DMS53 treated with DMSO at 0.1 percent for 48 hours (cell line): Measurements from ENCODE around the gene SLC16A6.
"Not testable (repeated sequence)": the region's sequence is repeated elsewhere in the genome, so short reads cannot be mapped to it uniquely, and the experiment has no call there.

ENCODE experiments used
- DNase-seq: peaks from one replicate; lab custom pipeline; 2025; ENCODE audit not compliant: unreplicated experiment; lab: John Stamatoyannopoulos, UW

The SLC16A6 gene

GRCh38 chr17:68253426-68253825, 37.5 kb downstream of the SLC16A6 start:
- DNase-seq: not testable (repeated sequence)

- no peak for DNase-seq
Observed at GRCh38 chr17:68249354-68249765, 41.6 kb downstream of the SLC16A6 start.

DNA sequence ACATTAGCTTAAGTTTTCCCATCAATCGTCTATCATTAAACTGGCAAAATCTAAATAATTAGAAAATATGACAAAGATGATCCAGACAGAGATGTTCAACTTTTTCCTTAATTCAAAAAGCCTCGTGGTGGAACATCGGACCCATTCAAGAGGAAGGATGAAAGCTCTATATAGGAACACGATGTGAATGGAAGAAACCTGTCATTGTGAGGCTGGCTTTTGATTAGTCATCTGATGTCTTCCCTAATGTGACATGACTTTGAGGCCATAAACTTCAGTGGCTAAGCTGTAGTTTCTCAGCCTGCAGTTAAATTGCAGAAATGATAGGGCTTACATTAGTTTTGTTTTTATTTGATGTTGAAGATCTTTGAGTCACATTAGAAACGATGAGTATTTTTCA, 42.0 kb downstream of the SLC16A6 start:
- DNase-seq: no peak

- DNase-seq: peak; percentile 29
Observed at GRCh38 chr17:68248199-68248825, 42.6 kb downstream of the SLC16A6 start.

GRCh38 chr17:68247445-68248198, 43.3 kb downstream of the SLC16A6 start, which contains the start of gene AMZ2:
AMZ2 (plus strand) TSS chr17:68248043; CDS start chr17:68250188, 2,145 bp downstream.
- peak; percentile 75 for DNase-seq

- DNase-seq: no peak
Observed at GRCh38 chr17:68246271-68247028, 44.5 kb downstream of the SLC16A6 start.

- DNase-seq: no peak
Observed at GRCh38 chr17:68239632-68240366, 51.1 kb downstream of the SLC16A6 start.

- no peak for DNase-seq
Observed at GRCh38 chr17:68238871-68239253, 52.1 kb downstream of the SLC16A6 start.

- no peak for DNase-seq
Observed at GRCh38 chr17:68238164-68238870, 52.6 kb downstream of the SLC16A6 start.

GRCh38 chr17:68237369-68238163, 53.4 kb downstream of the SLC16A6 start:
- DNase-seq: not testable (repeated sequence)

DNA sequence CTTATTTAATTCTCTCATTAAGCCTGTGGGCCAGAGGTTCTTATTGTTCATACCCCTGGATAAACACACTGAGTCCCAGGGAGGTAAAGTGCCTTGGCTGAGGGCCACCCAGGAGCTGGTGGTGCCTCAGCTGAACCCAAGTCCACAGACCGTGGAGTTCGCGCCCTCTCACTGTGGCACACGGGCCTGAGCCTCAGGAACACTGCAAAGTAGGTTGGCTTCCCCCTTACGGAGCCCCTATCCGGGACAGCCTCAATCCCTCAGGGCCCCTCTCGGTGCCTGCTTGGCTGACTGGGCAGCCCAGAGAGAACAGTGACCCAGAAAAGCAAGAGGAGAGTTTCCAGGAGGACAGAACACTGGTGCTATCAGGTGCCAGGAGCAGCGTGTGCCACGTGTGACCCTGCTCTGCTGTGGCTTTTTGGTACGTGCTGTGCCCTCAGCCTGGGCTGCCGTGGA, 55.6 kb downstream of the SLC16A6 start:
- not testable (repeated sequence) for DNase-seq

GRCh38 chr17:68234726-68235335, 56.1 kb downstream of the SLC16A6 start:
- not testable (repeated sequence) for DNase-seq

DNA sequence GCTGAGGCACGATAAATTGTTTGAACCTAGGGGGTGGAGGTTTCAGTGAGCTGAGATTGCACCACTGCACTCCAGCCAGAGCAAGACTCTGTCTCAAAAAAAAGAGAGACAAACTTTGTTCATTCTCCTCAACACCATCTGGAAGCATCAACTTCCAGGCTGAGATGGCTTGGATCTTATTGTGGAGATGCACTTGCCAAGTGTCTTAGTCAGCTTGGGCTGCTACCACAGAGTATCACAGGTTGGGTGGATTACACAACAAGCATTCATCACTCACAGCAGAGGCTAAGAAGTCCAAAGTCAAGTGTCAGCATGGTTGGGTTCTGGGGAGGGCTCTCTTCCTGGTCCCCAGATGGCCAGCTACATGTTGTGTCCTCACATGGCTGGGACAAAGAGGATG, 58.2 kb downstream of the SLC16A6 start:
- not testable (repeated sequence) for DNase-seq

- no peak for DNase-seq
Observed at GRCh38 chr17:68231541-68231940, 59.4 kb downstream of the SLC16A6 start.

DNA sequence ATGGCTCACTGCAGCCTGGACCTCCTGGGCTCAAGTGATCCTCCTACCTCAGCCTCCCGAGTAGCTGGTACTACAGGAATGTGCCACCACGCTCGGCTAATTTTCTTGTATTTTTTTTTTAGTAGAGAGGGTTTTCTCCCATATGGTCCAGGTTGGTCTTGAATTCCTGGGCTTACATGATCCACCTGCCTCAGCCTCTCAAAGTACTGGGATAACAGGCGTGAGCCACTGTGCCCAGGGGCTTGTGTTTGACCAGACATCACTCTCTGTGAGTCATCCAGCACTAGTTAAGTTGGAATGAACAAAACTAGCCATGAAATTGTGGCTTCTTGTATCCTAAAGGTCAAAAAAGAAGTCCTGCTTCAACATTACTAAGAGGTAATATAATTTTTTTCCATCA, 59.8 kb downstream of the SLC16A6 start:
- DNase-seq: not testable (repeated sequence)

DNA sequence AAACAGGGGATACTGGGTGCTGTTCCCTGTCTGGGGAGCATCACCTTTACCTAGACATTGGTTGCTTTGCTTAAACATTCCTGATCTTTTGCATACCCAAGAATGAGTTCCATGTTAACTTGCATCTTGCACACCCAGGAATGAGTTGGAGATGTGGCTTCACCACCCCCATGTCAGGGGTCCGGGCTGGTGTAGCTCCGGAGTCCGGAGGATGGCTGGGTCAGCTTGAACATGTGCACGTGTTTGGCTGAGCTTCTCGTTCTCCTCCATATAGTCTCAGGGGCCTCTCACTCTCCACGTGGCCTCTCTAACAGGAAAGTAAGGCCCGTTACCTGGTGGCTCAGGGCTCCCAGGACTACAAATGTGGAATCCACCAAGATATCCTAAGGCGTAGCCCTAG, 61.3 kb downstream of the SLC16A6 start:
- no peak for DNase-seq

DNA sequence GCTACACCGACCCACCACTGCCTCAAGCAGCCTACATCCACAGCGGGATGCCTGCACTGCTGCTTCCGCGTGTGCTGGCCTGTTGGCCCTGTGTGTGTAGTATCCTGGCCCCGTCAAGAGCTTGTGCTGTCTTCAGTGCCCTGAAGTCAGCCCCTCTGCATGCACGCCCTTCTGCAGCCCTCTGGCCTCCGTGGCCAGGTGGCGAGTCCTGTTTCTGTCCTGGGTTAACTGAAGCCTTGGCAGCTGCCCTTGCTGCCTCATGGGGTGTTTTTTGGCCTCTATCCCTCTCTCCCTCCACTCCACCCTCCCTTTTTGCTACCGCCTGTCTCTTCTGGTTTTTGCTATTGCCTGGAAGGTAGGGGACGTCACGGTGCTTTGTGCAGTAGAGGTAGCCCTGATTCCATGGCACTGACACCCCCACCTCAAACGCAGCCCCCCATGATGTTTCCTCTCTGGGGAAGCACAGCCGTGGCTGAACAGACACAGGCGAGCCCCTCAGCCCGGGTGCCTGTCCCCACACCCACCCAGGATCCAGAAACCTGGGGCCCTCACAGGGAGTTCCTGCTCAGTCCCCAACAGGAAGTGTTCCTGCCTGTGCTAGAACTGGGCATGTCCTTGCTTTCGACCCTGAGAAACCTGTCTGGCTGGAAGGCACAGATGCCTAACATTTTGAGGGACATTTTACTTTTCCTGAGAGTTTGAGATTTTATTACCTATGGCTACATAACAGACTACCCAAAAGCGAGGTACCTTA, 61.9 kb downstream of the SLC16A6 start:
- no peak for DNase-seq

- not testable (repeated sequence) for DNase-seq
Observed at GRCh38 chr17:68228039-68228680, 62.8 kb downstream of the SLC16A6 start.
